ENCODE measurements around the gene C12orf75. TPM values are rescaled to one million over a fixed set of nuclear protein-coding genes. Genes with fewer than 3 reads are reported as not detected.

The C12orf75 gene
- total RNA-seq, 2 experiments from 2014 or later = 16.7 to 17.0 TPM

- DNase-seq = no peak
- intact Hi-C loops (cut with DNase I, micrococcal nuclease) = no loop called here
- ChIA-PET POLR2A (no interaction called here), CTCF (interaction anchor here (1.0 kb wide), 1 partner anchor 9 kb away, joined by 3 read pairs; no protein-coding TSS in a partner anchor)
- Histone ChIP-seq H3K36me3 (ENCODE audit: insufficient read depth, low read length) (peaks cover 5% of the 10 kb centered on the region), H3K4me1 (ENCODE audit: insufficient read depth, low read length) (no peaks in the 10 kb centered on the region), H3K27me3 (ENCODE audit: control insufficient read depth in 1 of 2, insufficient read depth in 2 of 2, low read length in 2 of 2) (no peaks in the 10 kb centered on the region), H3K27ac (ENCODE audit: low read depth in 1 of 2, low read length in 2 of 2) (no peak overlapping the region), H3K9me3 (ENCODE audit: control insufficient read depth in 1 of 2, insufficient read depth in 1 of 2, low read length in 2 of 2) (no peaks in the 10 kb centered on the region), H3K4me3 (ENCODE audit: low read length) (no peak overlapping the region)
- H3K36me3 Mint-ChIP-seq (ENCODE audit: low read depth) = peaks cover 5% of the 10 kb centered on the region
- H3K27ac Mint-ChIP-seq = no peak overlapping the region
- H3K27me3 Mint-ChIP-seq = no peaks in the 10 kb centered on the region
- H3K4me1 Mint-ChIP-seq (ENCODE audit: low read depth) = no peaks in the 10 kb centered on the region
- no peaks in the 10 kb centered on the region for H3K9me3 Mint-ChIP-seq
- TF ChIP-seq CTCF (IDR thresholded peaks at IDR 0.05) = no peak
- H3K4me3 Mint-ChIP-seq = no peak overlapping the region
- no peak for ATAC-seq (ENCODE audit: poor library complexity)
Observed at GRCh38 chr12:105374303-105374702, 43.8 kb downstream of the C12orf75 start.

- Mint-ChIP-seq H3K27ac (no peak overlapping the region), H3K4me3 (no peak overlapping the region), H3K4me1 (ENCODE audit: low read depth) (no peaks in the 10 kb centered on the region), H3K9me3 (no peaks in the 10 kb centered on the region), H3K36me3 (ENCODE audit: low read depth) (peaks cover 5% of the 10 kb centered on the region), H3K27me3 (no peaks in the 10 kb centered on the region)
- Histone ChIP-seq H3K27ac (ENCODE audit: low read depth in 1 of 2, low read length in 2 of 2) (no peak overlapping the region), H3K9me3 (ENCODE audit: control insufficient read depth in 1 of 2, insufficient read depth in 1 of 2, low read length in 2 of 2) (no peaks in the 10 kb centered on the region), H3K27me3 (ENCODE audit: control insufficient read depth in 1 of 2, insufficient read depth in 2 of 2, low read length in 2 of 2) (no peaks in the 10 kb centered on the region), H3K4me1 (ENCODE audit: insufficient read depth, low read length) (no peaks in the 10 kb centered on the region), H3K36me3 (ENCODE audit: insufficient read depth, low read length) (no peaks in the 10 kb centered on the region), H3K4me3 (ENCODE audit: low read length) (no peak overlapping the region)
- ChIA-PET POLR2A (no interaction called here), CTCF (no interaction called here)
- DNase-seq (no peak), ATAC-seq (ENCODE audit: poor library complexity) (no peak)
- intact Hi-C loops (cut with DNase I, micrococcal nuclease) = no loop called here
- no peak for TF ChIP-seq CTCF (IDR thresholded peaks at IDR 0.05)
Observed at GRCh38 chr12:105377077-105377476, 46.6 kb downstream of the C12orf75 start.

- Histone ChIP-seq H3K36me3 (ENCODE audit: insufficient read depth, low read length) (no peaks in the 10 kb centered on the region), H3K27ac (ENCODE audit: low read depth in 1 of 2, low read length in 2 of 2) (no peak overlapping the region), H3K27me3 (ENCODE audit: control insufficient read depth in 1 of 2, insufficient read depth in 2 of 2, low read length in 2 of 2) (no peaks in the 10 kb centered on the region), H3K4me3 (ENCODE audit: low read length) (no peak overlapping the region), H3K9me3 (ENCODE audit: control insufficient read depth in 1 of 2, insufficient read depth in 1 of 2, low read length in 2 of 2) (no peaks in the 10 kb centered on the region), H3K4me1 (ENCODE audit: insufficient read depth, low read length) (no peaks in the 10 kb centered on the region)
- Mint-ChIP-seq H3K4me3 (no peak overlapping the region), H3K4me1 (ENCODE audit: low read depth) (no peaks in the 10 kb centered on the region), H3K9me3 (no peaks in the 10 kb centered on the region), H3K27me3 (no peaks in the 10 kb centered on the region), H3K36me3 (ENCODE audit: low read depth) (no peaks in the 10 kb centered on the region), H3K27ac (no peak overlapping the region)
- CTCF ChIA-PET = no interaction called here
- ATAC-seq (ENCODE audit: poor library complexity) (no peak), DNase-seq (no peak)
- POLR2A ChIA-PET = interaction anchor here (0.6 kb wide), 1 partner anchor 190 kb away, joined by 3 read pairs; no protein-coding TSS in a partner anchor
- no peak for TF ChIP-seq CTCF (IDR thresholded peaks at IDR 0.05)
- intact Hi-C loops (cut with DNase I, micrococcal nuclease) = no loop called here
Observed at GRCh38 chr12:105378911-105379310, 48.4 kb downstream of the C12orf75 start.

Data from CD4-positive, alpha-beta T cell (primary cell).